Vagina (tissue), 2 donors: ENCODE data around the gene PPOX. TPM values are rescaled to one million over a fixed set of nuclear protein-coding genes. Genes with fewer than 3 reads are reported as not detected.

ENCODE experiments used
- DNase-seq, 2 donors: peaks; one replicate each; pipeline ENCODE4 v3.0.0-alpha.2; 2017; ENCODE audit errors: extremely low spot score in 2 of 2
- H3K27ac ChIP-seq: fragments of 200-600 bp; sonication (generic); one replicate; pipeline ENCODE4 v1.5.1; 2019
- H3K27me3 ChIP-seq: fragments of 200-600 bp; sonication (generic); one replicate; pipeline ENCODE4 v1.5.1; 2019
- H3K36me3 ChIP-seq, 2 donors: fragments of 200-600 bp; sonication (generic); one replicate each; pipeline ENCODE4 v1.5.1; 2017 to 2019
- H3K4me1 ChIP-seq: fragments of 200-600 bp; sonication (generic); one replicate; pipeline ENCODE4 v1.5.1; 2019
- H3K4me3 ChIP-seq, 2 donors: fragments of 200-600 bp; sonication (generic); 1 replicate in 1 of 2; 2 replicates in 1 of 2; pipeline ENCODE4 v1.5.1; 2016 to 2019
- H3K9me3 ChIP-seq: fragments of 200-600 bp; sonication (generic); one replicate; pipeline ENCODE4 v1.5.1; 2019
- CTCF ChIP-seq, 3 experiments: fragments of 450-650 bp in 2 of 3; fragments of 200-600 bp in 1 of 3; sonication (generic) in 1 of 3; IDR thresholded peaks; one replicate each; pipeline ENCODE4 v1.5.1; 2017 to 2019; ENCODE audit warnings: antibody characterized with exemption in 3 of 3, mild to moderate bottlenecking in 2 of 3, moderate library complexity in 2 of 3
- POLR2A ChIP-seq, 2 donors: fragments of 450-650 bp; IDR thresholded peaks; one replicate each; pipeline ENCODE4 v1.6.1; 2017; ENCODE audit warnings: antibody characterized with exemption in 2 of 2, mild to moderate bottlenecking in 2 of 2, moderate library complexity in 2 of 2
- POLR2AphosphoS5 ChIP-seq, 2 donors: sonication (generic); formaldehyde crosslinking; IDR thresholded peaks; one replicate each; pipeline ENCODE4 v1.9.0; 2017; ENCODE audit warnings: antibody characterized with exemption in 2 of 2, mild to moderate bottlenecking in 2 of 2, low read depth in 1 of 2; ENCODE audit not compliant: insufficient read depth in 1 of 2
- intact Hi-C: fragments of 100-400 bp; cut with DNase I; formaldehyde crosslinking; loops from one replicate; pipeline ENCODE4 v1.15.1; 2023
- total RNA-seq: library from RNA; depleted of rRNA; stranded (reverse); fragments of >200 nt; gene quantifications from one replicate; pipeline ENCODE4 v1.2.3, GENCODE V29; 2016

Gene PPOX
- total RNA-seq, 1 donor from 2014 or later: 16.7 TPM

GRCh38 chr1:161121834-161122233, 44.4 kb upstream of the PPOX start:
- Histone ChIP-seq H3K4me3 (no peak overlapping the region), H3K9me3 (no peaks in the 10 kb centered on the region), H3K27me3 (no peaks in the 10 kb centered on the region), H3K4me1 (peaks cover 24% of the 10 kb centered on the region), H3K36me3 (peaks cover 0 to 57% of the 10 kb centered on the region in 2 donors), H3K27ac (no peak overlapping the region)
- TF ChIP-seq POLR2A (IDR thresholded peaks at IDR 0.05) (no peak), POLR2AphosphoS5 (IDR thresholded peaks at IDR 0.05; ENCODE audit: insufficient read depth in 1 of 2, low read depth in 1 of 2) (no peak), CTCF (IDR thresholded peaks at IDR 0.05) (no peak)
- DNase-seq: no peak
- intact Hi-C loops: no loop called here

GRCh38 chr1:161122967-161123366, 43.3 kb upstream of the PPOX start:
- no peak for DNase-seq
- Histone ChIP-seq H3K9me3 (no peaks in the 10 kb centered on the region), H3K36me3 (peaks cover 0 to 62% of the 10 kb centered on the region in 2 donors), H3K27ac (no peak overlapping the region), H3K4me1 (peaks cover 25% of the 10 kb centered on the region), H3K27me3 (no peaks in the 10 kb centered on the region), H3K4me3 (no peak overlapping the region)
- intact Hi-C loops: no loop called here
- TF ChIP-seq POLR2A (IDR thresholded peaks at IDR 0.05) (no peak), CTCF (IDR thresholded peaks at IDR 0.05) (no peak), POLR2AphosphoS5 (IDR thresholded peaks at IDR 0.05; ENCODE audit: insufficient read depth in 1 of 2, low read depth in 1 of 2) (no peak)

- DNase-seq: no peak
- TF ChIP-seq POLR2AphosphoS5 (IDR thresholded peaks at IDR 0.05; ENCODE audit: insufficient read depth in 1 of 2, low read depth in 1 of 2) (no peak), CTCF (IDR thresholded peaks at IDR 0.05) (no peak), POLR2A (IDR thresholded peaks at IDR 0.05) (no peak)
- no peaks in the 10 kb centered on the region for H3K9me3 ChIP-seq
- peaks cover 46% of the 10 kb centered on the region for H3K4me1 ChIP-seq
- no peak overlapping the region for H3K4me3 ChIP-seq
- no peak overlapping the region for H3K27ac ChIP-seq
- intact Hi-C loops: no loop called here
- H3K27me3 ChIP-seq: no peaks in the 10 kb centered on the region
- peaks cover 0 to 49% of the 10 kb centered on the region in 2 donors for H3K36me3 ChIP-seq
Observed at GRCh38 chr1:161127649-161128048, 38.6 kb upstream of the PPOX start.

GRCh38 chr1:161128591-161129420, 37.4 kb upstream of the PPOX start:
- H3K4me3 ChIP-seq: no peak overlapping the region
- no peak for DNase-seq
- intact Hi-C loops: no loop called here
- TF ChIP-seq POLR2AphosphoS5 (IDR thresholded peaks at IDR 0.05; ENCODE audit: insufficient read depth in 1 of 2, low read depth in 1 of 2) (no peak), CTCF (IDR thresholded peaks at IDR 0.05) (no peak), POLR2A (IDR thresholded peaks at IDR 0.05) (no peak)
- peaks cover 51% of the 10 kb centered on the region for H3K4me1 ChIP-seq
- peaks cover 0 to 38% of the 10 kb centered on the region in 2 donors for H3K36me3 ChIP-seq
- H3K9me3 ChIP-seq: no peaks in the 10 kb centered on the region
- H3K27me3 ChIP-seq: no peaks in the 10 kb centered on the region
- H3K27ac ChIP-seq: no peak overlapping the region

GRCh38 chr1:161130266-161130665, 36.0 kb upstream of the PPOX start:
- intact Hi-C loops: no loop called here
- no peaks in the 10 kb centered on the region for H3K27me3 ChIP-seq
- no peak overlapping the region for H3K4me3 ChIP-seq
- H3K9me3 ChIP-seq: no peaks in the 10 kb centered on the region
- peaks cover 56% of the 10 kb centered on the region for H3K4me1 ChIP-seq
- peak overlapping the region; percentile 96 for H3K27ac ChIP-seq
- no peak for DNase-seq
- no peak for TF ChIP-seq POLR2AphosphoS5 (IDR thresholded peaks at IDR 0.05; ENCODE audit: insufficient read depth in 1 of 2, low read depth in 1 of 2)
- no peak for TF ChIP-seq POLR2A (IDR thresholded peaks at IDR 0.05)
- no peak for TF ChIP-seq CTCF (IDR thresholded peaks at IDR 0.05)
- H3K36me3 ChIP-seq: peaks cover 0 to 26% of the 10 kb centered on the region in 2 donors
